HepG2 (cell line): Measurements from ENCODE around the gene ORMDL2.

Experiments used
- CEBPG ChIP-seq: IDR thresholded peaks from 2 replicates; pipeline ENCODE4 v1.6.1; 2016
- HOXD1 ChIP-seq: sonication (generic); formaldehyde crosslinking; IDR thresholded peaks from 2 replicates; pipeline ENCODE4 v1.5.0; 2020; ENCODE audit warnings: missing genetic modification reagents
- NCOA2 ChIP-seq: sonication (generic); formaldehyde crosslinking; IDR thresholded peaks from 2 replicates; pipeline ENCODE4 v1.8.0; 2022; ENCODE audit warnings: inconsistent platforms
- RBFOX2 ChIP-seq: fragments of 200-400 bp; formaldehyde crosslinking; IDR thresholded peaks from 2 replicates; pipeline ENCODE4 v1.6.1; 2017; ENCODE audit warnings: low read depth, mild to moderate bottlenecking, low read length
- ZNF121 ChIP-seq: sonication (generic); formaldehyde crosslinking; IDR thresholded peaks from 2 replicates; pipeline ENCODE4 v1.5.0; 2020; ENCODE audit warnings: mild to moderate bottlenecking, missing genetic modification reagents
- ZNF713 ChIP-seq: sonication (generic); formaldehyde crosslinking; IDR thresholded peaks from 2 replicates; pipeline ENCODE4 v1.4.0; 2020; ENCODE audit warnings: mild to moderate bottlenecking, missing genetic modification reagents
- TF ChIP-seq, protein P1 (sequence below): sonication (generic); formaldehyde crosslinking; IDR thresholded peaks from 2 replicates; pipeline ENCODE4 v1.5.0; 2020; ENCODE audit warnings: mild to moderate bottlenecking, missing genetic modification reagents, moderate library complexity
- TF ChIP-seq, protein P2 (sequence below): sonication (generic); formaldehyde crosslinking; IDR thresholded peaks from 2 replicates; pipeline ENCODE4 v1.5.0; 2020; ENCODE audit warnings: mild to moderate bottlenecking, missing genetic modification reagents, borderline replicate concordance
- TF ChIP-seq, protein P3 (sequence below): sonication (generic); formaldehyde crosslinking; IDR thresholded peaks from 2 replicates; pipeline ENCODE4 v1.4.0; 2020; ENCODE audit warnings: missing genetic modification reagents

DNA sequence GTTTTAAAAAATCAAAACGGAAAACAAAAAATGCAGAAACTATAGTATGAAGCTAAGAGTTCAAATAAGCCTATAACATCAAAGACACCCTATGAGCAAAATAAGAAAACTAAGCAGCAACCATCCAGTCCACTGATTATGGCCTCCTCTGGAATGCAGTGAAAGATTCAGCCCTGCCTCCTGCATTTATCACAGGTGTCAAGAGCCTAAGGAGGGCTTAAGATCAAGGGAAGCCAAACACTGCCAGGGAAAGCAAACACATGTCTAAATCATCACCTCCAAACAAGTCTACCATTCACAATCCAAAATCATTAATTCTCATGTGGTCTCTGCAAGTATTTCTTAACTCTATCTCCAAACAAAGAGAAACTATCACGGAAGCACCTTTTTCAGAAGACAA, 28.7 kb upstream of the ORMDL2 start:
- TF ChIP-seq, protein P1, sequence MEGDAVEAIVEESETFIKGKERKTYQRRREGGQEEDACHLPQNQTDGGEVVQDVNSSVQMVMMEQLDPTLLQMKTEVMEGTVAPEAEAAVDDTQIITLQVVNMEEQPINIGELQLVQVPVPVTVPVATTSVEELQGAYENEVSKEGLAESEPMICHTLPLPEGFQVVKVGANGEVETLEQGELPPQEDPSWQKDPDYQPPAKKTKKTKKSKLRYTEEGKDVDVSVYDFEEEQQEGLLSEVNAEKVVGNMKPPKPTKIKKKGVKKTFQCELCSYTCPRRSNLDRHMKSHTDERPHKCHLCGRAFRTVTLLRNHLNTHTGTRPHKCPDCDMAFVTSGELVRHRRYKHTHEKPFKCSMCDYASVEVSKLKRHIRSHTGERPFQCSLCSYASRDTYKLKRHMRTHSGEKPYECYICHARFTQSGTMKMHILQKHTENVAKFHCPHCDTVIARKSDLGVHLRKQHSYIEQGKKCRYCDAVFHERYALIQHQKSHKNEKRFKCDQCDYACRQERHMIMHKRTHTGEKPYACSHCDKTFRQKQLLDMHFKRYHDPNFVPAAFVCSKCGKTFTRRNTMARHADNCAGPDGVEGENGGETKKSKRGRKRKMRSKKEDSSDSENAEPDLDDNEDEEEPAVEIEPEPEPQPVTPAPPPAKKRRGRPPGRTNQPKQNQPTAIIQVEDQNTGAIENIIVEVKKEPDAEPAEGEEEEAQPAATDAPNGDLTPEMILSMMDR (CRISPR knock-in tag) = no peak
- TF ChIP-seq RBFOX2 (no peak), CEBPG (CRISPR knock-in tag) (no peak), ZNF121 (CRISPR knock-in tag) (no peak), HOXD1 (CRISPR knock-in tag) (no peak), ZNF713 (CRISPR knock-in tag) (no peak), NCOA2 (CRISPR knock-in tag) (no peak)
- TF ChIP-seq, protein P2, sequence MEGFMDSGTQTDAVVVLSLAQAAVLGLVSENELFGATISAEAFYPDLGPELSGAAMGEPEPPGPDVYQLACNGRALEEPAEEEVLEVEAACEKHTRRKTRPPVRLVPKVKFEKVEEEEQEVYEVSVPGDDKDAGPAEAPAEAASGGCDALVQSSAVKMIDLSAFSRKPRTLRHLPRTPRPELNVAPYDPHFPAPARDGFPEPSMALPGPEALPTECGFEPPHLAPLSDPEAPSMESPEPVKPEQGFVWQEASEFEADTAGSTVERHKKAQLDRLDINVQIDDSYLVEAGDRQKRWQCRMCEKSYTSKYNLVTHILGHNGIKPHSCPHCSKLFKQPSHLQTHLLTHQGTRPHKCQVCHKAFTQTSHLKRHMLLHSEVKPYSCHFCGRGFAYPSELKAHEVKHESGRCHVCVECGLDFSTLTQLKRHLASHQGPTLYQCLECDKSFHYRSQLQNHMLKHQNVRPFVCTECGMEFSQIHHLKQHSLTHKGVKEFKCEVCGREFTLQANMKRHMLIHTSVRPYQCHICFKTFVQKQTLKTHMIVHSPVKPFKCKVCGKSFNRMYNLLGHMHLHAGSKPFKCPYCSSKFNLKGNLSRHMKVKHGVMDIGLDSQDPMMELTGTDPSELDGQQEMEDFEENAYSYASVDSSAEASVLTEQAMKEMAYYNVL (CRISPR knock-in tag) = no peak
- TF ChIP-seq, protein P3, sequence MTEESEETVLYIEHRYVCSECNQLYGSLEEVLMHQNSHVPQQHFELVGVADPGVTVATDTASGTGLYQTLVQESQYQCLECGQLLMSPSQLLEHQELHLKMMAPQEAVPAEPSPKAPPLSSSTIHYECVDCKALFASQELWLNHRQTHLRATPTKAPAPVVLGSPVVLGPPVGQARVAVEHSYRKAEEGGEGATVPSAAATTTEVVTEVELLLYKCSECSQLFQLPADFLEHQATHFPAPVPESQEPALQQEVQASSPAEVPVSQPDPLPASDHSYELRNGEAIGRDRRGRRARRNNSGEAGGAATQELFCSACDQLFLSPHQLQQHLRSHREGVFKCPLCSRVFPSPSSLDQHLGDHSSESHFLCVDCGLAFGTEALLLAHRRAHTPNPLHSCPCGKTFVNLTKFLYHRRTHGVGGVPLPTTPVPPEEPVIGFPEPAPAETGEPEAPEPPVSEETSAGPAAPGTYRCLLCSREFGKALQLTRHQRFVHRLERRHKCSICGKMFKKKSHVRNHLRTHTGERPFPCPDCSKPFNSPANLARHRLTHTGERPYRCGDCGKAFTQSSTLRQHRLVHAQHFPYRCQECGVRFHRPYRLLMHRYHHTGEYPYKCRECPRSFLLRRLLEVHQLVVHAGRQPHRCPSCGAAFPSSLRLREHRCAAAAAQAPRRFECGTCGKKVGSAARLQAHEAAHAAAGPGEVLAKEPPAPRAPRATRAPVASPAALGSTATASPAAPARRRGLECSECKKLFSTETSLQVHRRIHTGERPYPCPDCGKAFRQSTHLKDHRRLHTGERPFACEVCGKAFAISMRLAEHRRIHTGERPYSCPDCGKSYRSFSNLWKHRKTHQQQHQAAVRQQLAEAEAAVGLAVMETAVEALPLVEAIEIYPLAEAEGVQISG (CRISPR knock-in tag) = no peak
